ENCODE data around the gene OSTM1.
"Not testable (repeated sequence)": the region's sequence is repeated elsewhere in the genome, so short reads cannot be mapped to it uniquely, and the experiment has no call there.

OSTM1 gene

GRCh38 chr6:108027594-108027993 is 46.9 kb downstream of the OSTM1 start:
- no peak overlapping the region for H3K4me3 ChIP-seq
- TF ChIP-seq CTCF (IDR thresholded peaks at IDR 0.05) = no peak
- no peak overlapping the region for H3K27ac ChIP-seq
- no peak for DNase-seq (ENCODE audit: low spot score)

GRCh38 chr6:108027056-108027455 is 47.5 kb downstream of the OSTM1 start:
- TF ChIP-seq CTCF (IDR thresholded peaks at IDR 0.05) = no peak
- no peak for DNase-seq (ENCODE audit: low spot score)
- Histone ChIP-seq H3K4me3 (no peak overlapping the region), H3K27ac (no peak overlapping the region)

GRCh38 chr6:108024427-108025073 is 50.0 kb downstream of the OSTM1 start:
- Histone ChIP-seq H3K27ac (no peak overlapping the region), H3K4me3 (no peak overlapping the region)
- DNase-seq (ENCODE audit: low spot score) = no peak
- TF ChIP-seq CTCF (IDR thresholded peaks at IDR 0.05) = no peak

- Histone ChIP-seq H3K4me3 (no peak overlapping the region), H3K27ac (no peak overlapping the region)
- TF ChIP-seq CTCF (IDR thresholded peaks at IDR 0.05) = no peak
- no peak for DNase-seq (ENCODE audit: low spot score)
These were observed 53.9 kb downstream of the OSTM1 start for GRCh38 chr6:108020472-108021116.

GRCh38 chr6:108016283-108016682 is 58.3 kb downstream of the OSTM1 start:
- not testable (repeated sequence) for H3K27ac ChIP-seq; H3K4me3 ChIP-seq; DNase-seq (ENCODE audit: low spot score)

- DNase-seq (ENCODE audit: low spot score) = no peak
- H3K27ac ChIP-seq = no peak overlapping the region
- TF ChIP-seq CTCF (IDR thresholded peaks at IDR 0.05) = no peak
- H3K4me3 ChIP-seq = no peak overlapping the region
These were observed 60.6 kb downstream of the OSTM1 start for GRCh38 chr6:108013787-108014439.

GRCh38 chr6:108009894-108010293 is 64.6 kb downstream of the OSTM1 start:
- DNase-seq (ENCODE audit: low spot score) = no peak
- H3K4me3 ChIP-seq = no peak overlapping the region
- no peak overlapping the region for H3K27ac ChIP-seq
- TF ChIP-seq CTCF (IDR thresholded peaks at IDR 0.05) = no peak

- H3K4me3 ChIP-seq; H3K27ac ChIP-seq; DNase-seq (ENCODE audit: low spot score): not testable (repeated sequence)
These were observed 65.3 kb downstream of the OSTM1 start for GRCh38 chr6:108009258-108009657.

All from coronary artery (tissue), 2 donors.